Urinary bladder (tissue), 4 donors: ENCODE data around the gene ABTB1. TPM values are rescaled to one million over a fixed set of nuclear protein-coding genes. Genes with fewer than 3 reads are reported as not detected.

Experiments used
- DNase-seq: peaks from one replicate; pipeline ENCODE4 v3.0.0-alpha.2; 2015; ENCODE audit errors: extremely low spot score
- H3K27ac ChIP-seq: one replicate; pipeline ENCODE4 v1.5.1; 2013; ENCODE audit warnings: low read depth, mild to moderate bottlenecking, moderate library complexity
- H3K36me3 ChIP-seq: one replicate; pipeline ENCODE4 v1.6.1; 2013; ENCODE audit warnings: mild to moderate bottlenecking, moderate library complexity; ENCODE audit not compliant: insufficient read depth
- H3K4me1 ChIP-seq: one replicate; pipeline ENCODE4 v1.6.1; 2013; ENCODE audit warnings: mild to moderate bottlenecking, moderate library complexity; ENCODE audit not compliant: insufficient read depth
- H3K4me3 ChIP-seq: one replicate; pipeline ENCODE4 v1.5.1; 2013; ENCODE audit warnings: low read depth, low read length
- WGBS: extraction: QIAGEN DNeasy Blood & Tissue Kit; methylation state at CpG from one replicate; pipeline ENCODE4 v1.1.7; 2013; 5-methylcytosine and 5-hydroxymethylcytosine counted together
- polyA plus RNA-seq: library from polyadenylated mRNA; stranded (reverse); fragments of 200-250 nt; gene quantifications from one replicate; pipeline ENCODE4 v1.2.3, GENCODE V29; 2013
- total RNA-seq: library from RNA; depleted of rRNA; stranded (reverse); fragments of >200 nt; gene quantifications from one replicate; pipeline ENCODE4 v1.2.3, GENCODE V29; 2014
- donor health status: healthy with polysubstance abuse.
- donor health status: healthy.

Gene ABTB1
- total and polyA plus RNA-seq, 2 donors = 11.4 to 76.6 TPM

GRCh38 chr3:127723011-127723567 is 50.3 kb downstream of the ABTB1 start:
- 39% methylated on average over 11 of the region's 11 CpGs for WGBS
- Histone ChIP-seq H3K4me1 (no peaks in the 10 kb centered on the region), H3K27ac (no peak overlapping the region), H3K36me3 (no peaks in the 10 kb centered on the region), H3K4me3 (no peak overlapping the region)
- no peak for DNase-seq

- 88% methylated on average over 3 of the region's 3 CpGs for WGBS
- Histone ChIP-seq H3K4me1 (no peaks in the 10 kb centered on the region), H3K4me3 (no peak overlapping the region), H3K36me3 (no peaks in the 10 kb centered on the region), H3K27ac (no peak overlapping the region)
- no peak for DNase-seq
These were observed 54.1 kb downstream of the ABTB1 start for GRCh38 chr3:127726894-127727293.

- 65% methylated on average over 7 of the region's 7 CpGs for WGBS
- no peak for DNase-seq
- no peaks in the 10 kb centered on the region for H3K4me1 ChIP-seq
These were observed 55.8 kb downstream of the ABTB1 start for GRCh38 chr3:127728417-127729015.

GRCh38 chr3:127729556-127730056 is 56.9 kb downstream of the ABTB1 start:
- whole genome bisulfite sequencing = 82% methylated on average over 4 of the region's 4 CpGs
- no peaks in the 10 kb centered on the region for H3K4me1 ChIP-seq
- H3K36me3 ChIP-seq = no peaks in the 10 kb centered on the region
- H3K4me3 ChIP-seq = no peak overlapping the region
- H3K27ac ChIP-seq = no peak overlapping the region
- DNase-seq = no peak

More at GRCh38 chr3:127728417-127729015, 55.8 kb downstream of the ABTB1 start:
- Histone ChIP-seq H3K4me3 (no peak overlapping the region), H3K36me3 (no peaks in the 10 kb centered on the region), H3K27ac (no peak overlapping the region)

GRCh38 chr3:127730171-127730570 is 57.4 kb downstream of the ABTB1 start:
- Histone ChIP-seq H3K36me3 (no peaks in the 10 kb centered on the region), H3K4me1 (no peaks in the 10 kb centered on the region), H3K27ac (no peak overlapping the region), H3K4me3 (no peak overlapping the region)
- 87% methylated on average over 8 of the region's 8 CpGs for WGBS
- DNase-seq = no peak

Other genes with a start within 250 kb of the ABTB1 start
- 20.6 TPM for gene TPRA1, start 82.2 kb upstream of the ABTB1 start, total RNA-seq
- gene TPRA1, start 82.2 kb upstream of the ABTB1 start, polyA plus RNA-seq = 41.5 TPM
- gene MCM2, start 74.5 kb upstream of the ABTB1 start, total RNA-seq = 24.0 TPM
- 9.1 TPM for gene MCM2, start 74.5 kb upstream of the ABTB1 start, polyA plus RNA-seq
- 4.2 TPM for gene PODXL2, start 43.8 kb upstream of the ABTB1 start, total RNA-seq
- gene PODXL2, start 43.8 kb upstream of the ABTB1 start, polyA plus RNA-seq = 5.5 TPM
- gene MGLL, start 149.6 kb downstream of the ABTB1 start, total RNA-seq = 23.4 TPM
- 83.0 TPM for gene MGLL, start 149.6 kb downstream of the ABTB1 start, polyA plus RNA-seq
- gene KBTBD12, start 242.3 kb downstream of the ABTB1 start, total RNA-seq = 2.7 TPM
- 1.1 TPM for gene KBTBD12, start 242.3 kb downstream of the ABTB1 start, polyA plus RNA-seq